Stimulated activated CD8-positive, alpha-beta memory T cell treated with anti-CD3 and anti-CD28 coated beads, Interleukin-4, amount 100 ng/mL, for 48 hours (primary cell): ENCODE data around the gene GSX1.
"Not testable (repeated sequence)": the region's sequence is repeated elsewhere in the genome, so short reads cannot be mapped to it uniquely, and the experiment has no call there.

Source experiments
- DNase-seq: peaks from one replicate; pipeline ENCODE4 v3.0.0-alpha.2; 2020

Gene GSX1

GRCh38 chr13:27792393-27793218 lies at the start of gene GSX1:
Gene GSX1, plus strand, starts transcription at chr13:27792483. Its CDS starts 208 bp downstream, at chr13:27792691.
- DNase-seq: peak; percentile 69

- no peak for DNase-seq
Observed at GRCh38 chr13:27744801-27745200, 47.5 kb upstream of the GSX1 start.

DNA sequence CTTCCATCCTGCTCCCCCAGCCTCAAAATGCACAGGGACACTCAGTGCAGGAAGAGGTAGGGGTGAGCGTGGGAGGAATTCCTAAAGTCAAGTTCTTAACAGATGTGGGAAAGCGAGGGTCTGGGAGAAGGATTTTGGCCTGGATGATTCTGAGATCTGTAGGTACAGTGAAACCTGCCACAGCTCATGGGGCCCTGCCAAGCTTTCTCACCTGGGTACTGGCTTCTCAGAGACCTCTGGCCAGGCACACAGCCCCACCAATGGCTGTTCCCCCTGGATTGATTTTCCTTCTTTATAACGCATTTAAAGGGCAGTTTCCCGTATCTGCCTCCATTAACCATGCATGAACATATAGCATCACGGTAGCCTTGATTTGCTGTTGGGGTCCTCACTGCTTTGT lies 47.0 kb upstream of the GSX1 start:
- no peak for DNase-seq

GRCh38 chr13:27748143-27748542 lies 44.1 kb upstream of the GSX1 start:
- DNase-seq: not testable (repeated sequence)

GRCh38 chr13:27751953-27752532 lies 40.2 kb upstream of the GSX1 start:
- no peak for DNase-seq

- no peak for DNase-seq
Observed at GRCh38 chr13:27765650-27766049, 26.6 kb upstream of the GSX1 start.

DNA sequence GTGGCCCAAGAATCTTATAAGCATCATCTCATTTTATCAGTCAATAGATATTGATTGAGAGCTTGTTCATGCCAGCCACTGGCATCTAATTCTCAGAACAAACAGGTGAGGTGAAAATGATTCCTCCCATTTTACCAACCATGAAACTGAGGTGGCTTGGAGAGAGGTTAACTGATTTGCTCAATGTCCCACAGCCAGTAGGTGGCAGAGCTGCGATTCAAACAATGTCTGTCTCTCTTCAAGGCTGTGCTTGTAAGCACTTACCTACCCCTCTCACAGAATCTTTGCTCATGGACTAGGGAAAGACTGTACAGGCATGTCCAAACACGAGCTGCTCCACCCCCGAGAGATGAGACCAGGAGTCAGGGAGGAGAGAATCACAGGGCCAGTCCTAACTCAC lies 21.5 kb upstream of the GSX1 start:
- DNase-seq: peak; percentile 38

DNA sequence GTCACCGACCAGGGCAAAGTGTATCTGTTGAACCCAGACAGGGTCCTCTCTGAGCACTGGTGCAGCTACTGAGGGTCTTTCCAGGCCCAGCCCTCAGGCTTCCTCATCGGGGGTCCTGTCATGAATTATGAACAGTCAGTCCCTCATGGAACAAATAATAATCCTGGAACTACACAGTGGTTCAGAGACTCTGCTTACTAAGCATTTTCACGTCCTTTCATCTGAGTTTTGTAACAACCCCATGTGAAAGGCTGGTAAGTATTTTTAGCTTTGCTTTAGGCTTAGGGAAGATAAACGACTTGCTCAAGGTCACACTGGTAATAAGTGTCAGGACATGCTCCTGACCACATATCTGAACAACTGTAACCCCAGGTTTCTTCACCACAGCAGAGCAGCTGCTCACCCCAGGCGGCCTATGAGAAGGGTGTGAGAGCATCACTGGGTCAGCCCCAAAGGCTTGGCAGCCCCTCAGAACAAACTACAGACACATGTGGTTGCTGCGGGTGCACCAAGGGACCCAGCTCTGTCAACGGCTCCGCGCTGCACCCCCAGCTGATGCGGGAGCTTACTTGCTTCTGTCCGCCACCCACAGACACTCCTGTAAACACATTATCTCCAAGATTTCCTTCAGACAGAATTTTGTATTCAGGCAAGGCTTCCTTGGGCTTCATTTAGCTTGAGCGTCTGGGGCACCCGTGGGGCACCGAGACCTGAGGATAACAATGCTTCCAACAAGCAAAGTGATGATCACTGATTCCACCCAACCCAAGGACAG lies 19.4 kb upstream of the GSX1 start:
- DNase-seq: no peak

DNA sequence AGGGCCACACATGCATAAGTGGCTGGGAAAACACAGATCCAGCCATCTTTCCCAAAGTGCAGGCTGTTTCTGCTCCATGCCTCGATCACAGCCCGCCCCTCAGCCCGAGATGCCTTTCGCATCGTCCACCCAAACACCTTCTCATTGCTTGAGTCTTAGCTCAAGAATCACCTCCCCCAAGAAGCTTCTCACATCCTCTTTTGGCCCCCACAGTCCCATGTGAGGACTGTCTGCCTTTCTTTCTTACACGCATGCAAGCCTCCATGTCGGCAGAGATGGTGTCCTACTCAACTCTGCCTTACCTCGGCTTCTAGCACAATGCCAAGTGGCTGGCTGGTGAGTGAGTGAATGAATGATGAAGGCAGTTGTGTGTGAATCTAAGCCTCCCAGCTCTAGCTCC lies 18.1 kb upstream of the GSX1 start:
- no peak for DNase-seq

DNA sequence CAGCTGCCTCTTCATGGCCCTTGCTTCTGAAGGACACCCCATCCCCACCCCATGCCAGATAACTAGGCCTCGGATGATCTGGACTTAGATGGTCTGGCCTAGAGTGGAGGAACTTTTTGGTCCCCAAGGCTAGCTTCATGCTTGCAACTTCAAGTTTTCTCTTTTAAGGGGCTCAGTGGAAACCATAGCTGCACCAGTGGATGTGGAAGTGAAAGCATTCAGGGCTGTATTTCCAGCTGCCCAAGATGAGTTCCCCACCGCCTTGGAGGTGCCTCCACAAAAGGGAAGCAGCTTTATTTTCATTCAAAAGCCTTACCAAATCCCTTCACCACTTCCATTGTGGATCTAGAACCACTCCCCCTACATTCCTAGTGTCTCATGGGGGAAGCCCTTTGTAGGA lies 17.6 kb upstream of the GSX1 start:
- DNase-seq: no peak

DNA sequence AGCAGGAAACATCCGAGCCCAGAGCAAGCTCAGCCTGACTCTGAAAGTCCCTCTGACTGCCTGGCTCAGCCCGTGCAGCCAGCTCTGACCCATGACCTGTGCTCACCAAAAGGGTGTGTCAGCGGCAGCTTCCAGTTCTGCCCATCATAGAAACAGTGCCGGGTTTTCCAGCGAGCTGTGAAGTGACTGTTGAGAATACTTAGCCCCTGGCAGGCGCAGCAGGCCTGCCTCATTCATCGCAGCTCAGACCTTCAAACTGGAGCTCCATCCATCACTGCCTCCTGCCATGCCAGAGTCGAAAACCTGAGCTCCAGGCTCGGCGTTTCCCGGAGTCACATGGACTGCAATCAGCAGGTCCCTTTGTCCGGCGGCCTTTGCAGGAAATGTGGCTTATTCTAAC lies 16.3 kb upstream of the GSX1 start:
- no peak for DNase-seq

DNA sequence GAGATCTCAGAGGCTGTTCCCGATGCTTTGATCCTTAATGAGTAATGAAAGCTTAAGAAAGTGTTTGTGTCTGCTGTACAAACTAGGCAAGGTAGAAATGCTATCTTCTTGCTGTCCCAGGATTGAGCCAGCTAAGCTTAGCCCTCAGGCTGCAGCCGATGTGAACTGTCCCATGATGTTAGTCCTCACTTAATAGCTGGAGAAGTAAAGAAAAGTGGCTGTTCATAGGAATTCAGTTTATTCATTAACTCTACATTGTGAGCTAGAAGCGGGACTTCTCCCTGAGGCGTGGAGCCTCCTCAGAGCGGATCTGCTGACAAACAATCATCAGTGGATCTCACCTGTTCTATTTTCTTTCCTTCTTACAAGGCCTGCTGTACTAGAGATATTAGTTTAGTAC lies 10.1 kb upstream of the GSX1 start:
- no peak for DNase-seq

DNA sequence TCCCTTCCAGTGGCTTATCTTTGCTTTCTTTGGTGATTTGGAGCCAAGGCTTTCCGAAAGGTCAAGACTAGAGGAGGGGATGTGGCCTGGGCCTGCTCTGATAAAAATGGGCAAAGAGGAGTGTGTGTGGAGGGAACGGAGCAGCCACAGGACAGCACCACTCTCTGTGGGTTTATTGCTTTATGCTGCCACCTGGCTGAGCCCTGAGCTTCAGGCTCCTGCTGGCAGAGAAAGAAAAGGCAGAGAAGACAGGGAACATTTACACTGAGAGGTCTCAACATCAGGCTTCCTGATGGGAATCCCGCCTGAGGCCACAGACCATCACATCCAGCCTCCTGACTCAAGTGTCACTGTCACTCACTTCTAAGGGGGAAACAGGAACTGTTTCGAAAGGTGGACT lies 9.2 kb upstream of the GSX1 start:
- DNase-seq: no peak

- no peak for DNase-seq
Observed at GRCh38 chr13:27788271-27788670, 4.0 kb upstream of the GSX1 start.

DNA sequence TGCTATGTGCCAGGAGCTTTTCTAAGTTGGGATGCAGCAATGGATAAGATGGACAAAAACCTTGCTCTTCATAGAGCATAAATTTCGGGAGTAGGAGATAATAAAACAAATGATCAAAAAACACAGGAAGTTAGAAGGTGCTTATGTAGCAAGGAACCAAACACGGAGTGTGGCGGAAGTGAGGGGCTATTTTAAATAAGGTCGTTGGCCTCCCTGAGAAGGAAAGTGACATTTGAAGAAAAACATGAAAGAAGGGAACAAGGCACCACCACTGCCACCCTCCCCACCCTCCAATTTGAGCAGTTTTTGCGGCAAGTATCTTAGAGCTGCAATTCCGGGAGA lies 3.2 kb upstream of the GSX1 start:
- no peak for DNase-seq

DNA sequence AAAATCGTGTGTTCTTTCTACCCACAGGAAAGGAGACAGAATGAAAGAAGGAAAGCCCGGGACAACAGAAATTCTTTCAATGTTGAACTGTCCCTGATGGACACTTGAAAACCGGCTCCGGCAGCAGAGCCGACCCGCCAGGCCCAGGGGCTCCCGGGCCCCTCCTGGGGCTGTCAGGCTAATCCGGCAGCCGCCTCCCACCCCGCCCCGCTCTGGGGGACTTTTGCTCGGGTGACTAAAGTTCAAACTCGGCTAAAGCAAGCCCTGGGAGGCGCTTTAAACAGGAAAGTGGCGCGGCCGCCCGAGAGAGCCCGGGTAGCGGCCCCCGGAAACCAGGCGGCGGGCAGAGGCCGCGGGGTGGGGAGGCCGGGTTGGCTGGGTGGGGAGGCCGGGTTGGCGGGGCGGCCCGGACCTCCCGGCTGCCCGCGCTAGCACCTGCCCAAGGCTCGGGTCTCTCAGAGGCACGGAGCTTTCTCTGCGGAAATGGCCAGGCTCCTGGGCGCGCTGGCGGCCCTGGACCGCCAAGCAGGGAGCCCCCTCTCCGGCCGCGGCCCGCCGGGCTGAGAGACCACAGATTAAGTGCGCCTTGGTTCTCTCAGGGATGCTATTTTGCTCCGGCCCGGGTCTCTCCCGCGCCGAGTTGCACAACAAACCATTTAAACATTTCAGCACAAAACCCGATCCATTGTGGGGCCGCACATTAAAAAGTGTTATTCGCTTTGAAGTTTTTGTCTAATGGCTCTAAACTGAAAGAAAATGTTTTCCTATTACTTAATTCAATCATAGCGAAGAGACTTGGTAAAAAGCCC lies 2.6 kb upstream of the GSX1 start:
- peak; percentile 36 for DNase-seq

- DNase-seq: no peak
Observed at GRCh38 chr13:27790523-27790922, 1.8 kb upstream of the GSX1 start.

DNA sequence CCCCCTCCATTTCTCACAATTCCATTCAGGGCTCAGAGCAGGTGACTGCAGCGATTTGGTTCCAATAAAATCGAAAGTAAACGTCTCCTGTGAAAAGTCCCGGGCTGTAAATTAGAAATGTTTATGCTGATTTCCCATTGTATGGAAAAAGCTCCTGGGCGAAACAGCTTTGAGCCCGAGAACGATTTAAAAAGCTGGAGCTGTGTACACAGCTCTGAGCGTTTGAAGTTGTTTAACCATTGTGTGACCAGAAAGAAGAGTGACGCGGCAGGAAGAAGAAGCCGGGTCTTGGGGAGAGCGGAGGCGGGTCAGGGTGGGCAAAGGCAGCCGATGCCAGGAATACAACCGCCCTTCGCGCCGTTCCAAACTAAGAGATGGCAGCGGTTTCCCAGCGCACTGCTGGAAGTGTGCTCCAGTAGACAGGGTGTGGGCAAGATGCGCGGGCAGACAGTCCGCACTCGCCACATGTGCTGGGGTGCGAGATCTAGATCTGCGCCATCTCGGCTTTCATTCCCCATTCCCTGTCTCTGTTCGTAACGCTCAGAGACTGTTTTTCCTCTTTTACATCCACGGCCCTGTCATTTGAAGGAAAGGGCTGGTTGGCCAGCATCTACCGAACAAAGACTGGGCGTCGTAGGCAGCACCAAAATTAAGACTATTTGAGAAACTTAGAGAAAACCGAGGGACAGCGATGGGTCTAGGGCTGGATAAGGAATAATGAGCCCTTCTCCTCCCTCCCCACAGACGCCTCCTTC lies 960 bp upstream of the GSX1 start:
- DNase-seq: no peak

DNA sequence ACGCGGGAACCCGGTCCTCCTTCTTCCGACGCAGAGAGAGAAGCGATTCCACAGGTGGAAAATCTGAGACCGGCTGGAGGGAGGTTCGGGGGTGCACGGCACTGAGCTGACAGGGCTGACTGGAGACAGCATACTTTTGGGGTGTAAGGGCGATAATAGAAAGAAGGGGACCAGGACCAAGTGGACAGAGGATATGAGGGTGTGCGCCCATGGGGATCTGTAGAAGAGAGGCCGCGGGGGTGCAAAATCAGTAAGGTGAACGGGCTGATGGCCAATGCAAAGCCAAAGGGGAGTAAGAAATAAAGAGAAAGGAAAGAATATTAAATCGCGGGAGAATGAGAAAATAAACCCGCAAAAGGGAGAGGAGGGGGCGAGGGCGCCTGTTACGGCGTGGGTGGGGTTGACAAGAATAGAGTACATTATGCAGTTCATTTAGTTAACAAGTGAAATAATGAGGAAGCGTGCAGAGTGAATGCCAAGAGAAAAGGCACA lies 336 bp upstream of the GSX1 start:
- DNase-seq: no peak

DNA sequence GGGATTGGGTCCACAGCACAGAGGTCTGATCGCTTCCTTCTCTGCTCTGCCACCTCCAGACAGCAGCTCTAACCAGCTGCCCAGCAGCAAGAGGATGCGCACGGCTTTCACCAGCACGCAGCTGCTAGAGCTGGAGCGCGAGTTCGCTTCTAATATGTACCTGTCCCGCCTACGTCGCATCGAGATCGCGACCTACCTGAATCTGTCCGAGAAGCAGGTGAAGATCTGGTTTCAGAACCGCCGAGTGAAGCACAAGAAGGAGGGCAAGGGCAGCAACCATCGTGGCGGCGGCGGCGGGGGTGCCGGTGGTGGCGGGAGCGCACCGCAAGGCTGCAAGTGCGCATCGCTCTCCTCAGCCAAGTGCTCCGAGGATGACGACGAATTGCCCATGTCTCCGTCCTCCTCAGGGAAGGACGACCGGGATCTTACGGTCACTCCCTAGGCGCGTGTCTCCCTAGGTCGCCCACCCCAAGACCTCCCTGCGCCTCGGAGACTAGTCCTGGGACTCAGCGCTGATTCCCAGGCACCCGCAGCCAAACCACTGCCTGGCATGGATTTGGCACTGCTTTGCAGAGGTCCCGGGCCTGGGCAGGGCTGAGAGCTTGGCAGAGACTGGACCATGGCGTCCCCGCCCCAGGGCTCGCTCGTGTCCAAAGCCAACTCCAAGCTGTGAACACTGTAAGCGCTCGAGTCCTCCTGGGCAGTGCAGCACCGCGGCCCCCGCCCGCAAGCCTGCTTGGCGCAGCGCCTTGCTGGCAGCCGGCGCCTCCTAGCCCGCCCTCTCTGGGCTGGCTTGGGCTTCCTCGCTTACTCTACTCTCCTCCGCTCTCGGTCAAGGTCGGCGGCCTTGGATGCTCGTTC lies 1.5 kb downstream of the GSX1 start:
- DNase-seq: no peak

DNA sequence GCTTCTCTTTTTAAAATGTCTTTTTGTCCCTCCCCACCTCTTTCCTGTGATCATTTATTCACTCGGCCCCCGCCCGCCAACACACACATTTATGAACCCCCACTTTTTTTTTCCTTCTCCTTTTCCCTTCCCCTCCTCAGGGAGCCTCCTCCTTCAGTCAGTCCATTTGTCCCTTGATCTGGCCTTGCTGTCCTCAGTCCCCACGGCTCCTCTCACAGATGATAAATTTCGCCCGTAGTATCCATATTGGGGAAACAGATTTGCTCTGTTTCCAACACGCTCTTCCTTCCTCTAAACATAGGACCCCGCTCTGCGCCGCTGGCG lies 2.0 kb downstream of the GSX1 start:
- no peak for DNase-seq
